GDM1 (cell line): ENCODE data around the gene RBM34.
"Not testable (repeated sequence)": the region's sequence is repeated elsewhere in the genome, so short reads cannot be mapped to it uniquely, and the experiment has no call there.

Source experiments
- DNase-seq: peaks from one replicate; lab custom pipeline; 2025; lab: John Stamatoyannopoulos, UW

The RBM34 gene

GRCh38 chr1:235160957-235161684, at the start of gene RBM34:
RBM34 (minus strand) TSS chr1:235161250; CDS start chr1:235161226, 24 bp downstream.
- DNase-seq, result peak; percentile 83

- DNase-seq, result no peak
These were observed 46.1 kb upstream of the RBM34 start for GRCh38 chr1:235207209-235207565.

GRCh38 chr1:235206533-235207208, 45.6 kb upstream of the RBM34 start:
- no peak for DNase-seq

- DNase-seq, result no peak
These were observed 44.6 kb upstream of the RBM34 start for GRCh38 chr1:235205687-235206086.

- no peak for DNase-seq
These were observed 42.4 kb upstream of the RBM34 start for GRCh38 chr1:235203428-235203827.

GRCh38 chr1:235202447-235202846, 41.4 kb upstream of the RBM34 start:
- DNase-seq, result not testable (repeated sequence)

GRCh38 chr1:235199441-235199840, 38.4 kb upstream of the RBM34 start:
- no peak for DNase-seq

- DNase-seq, result no peak
These were observed 29.4 kb upstream of the RBM34 start for GRCh38 chr1:235190431-235190830.

- no peak for DNase-seq
These were observed 26.3 kb upstream of the RBM34 start for GRCh38 chr1:235187316-235187715.

- DNase-seq, result no peak
These were observed 20.7 kb upstream of the RBM34 start for GRCh38 chr1:235181561-235182245.

GRCh38 chr1:235180916-235181460, 19.9 kb upstream of the RBM34 start:
- no peak for DNase-seq

- no peak for DNase-seq
These were observed 15.4 kb upstream of the RBM34 start for GRCh38 chr1:235176486-235176885.

- DNase-seq, result no peak
These were observed 8.9 kb upstream of the RBM34 start for GRCh38 chr1:235169986-235170385.

- DNase-seq, result no peak
These were observed 7.3 kb upstream of the RBM34 start for GRCh38 chr1:235168375-235168774.

- no peak for DNase-seq
These were observed 756 bp upstream of the RBM34 start for GRCh38 chr1:235161685-235162327.

GRCh38 chr1:235160383-235160956, 580 bp downstream of the RBM34 start:
- peak; percentile 45 for DNase-seq

- not testable (repeated sequence) for DNase-seq
These were observed 1.1 kb downstream of the RBM34 start for GRCh38 chr1:235159930-235160329.

- DNase-seq, result not testable (repeated sequence)
These were observed 1.8 kb downstream of the RBM34 start for GRCh38 chr1:235159284-235159683.

GRCh38 chr1:235158680-235159079, 2.4 kb downstream of the RBM34 start:
- DNase-seq, result no peak

GRCh38 chr1:235157150-235157549, 3.9 kb downstream of the RBM34 start:
- DNase-seq, result no peak

- DNase-seq, result no peak
These were observed 4.3 kb downstream of the RBM34 start for GRCh38 chr1:235156740-235157139.

- DNase-seq, result no peak
These were observed 4.8 kb downstream of the RBM34 start for GRCh38 chr1:235156265-235156664.
